Activated CD4-positive, alpha-beta T cell treated with anti-CD3 and anti-CD28 coated beads, Interleukin-2, Interleukin-4, amounts not matched to agents 100 ng/mL and 50 ng/mL, durations not matched to agents 16 hours and 8 hours (primary cell): ENCODE data around the gene GRM7.
"Not testable (repeated sequence)": the region's sequence is repeated elsewhere in the genome, so short reads cannot be mapped to it uniquely, and the experiment has no call there.

Experiments
- DNase-seq: peaks from one replicate; pipeline ENCODE4 v3.0.0-alpha.2; 2020; ENCODE audit warnings: low spot score

Gene GRM7

GRCh38 chr3:6860954-6861624 lies at the start of gene GRM7:
Gene GRM7 (plus strand): TSS chr3:6861115.
- no peak for DNase-seq

- no peak for DNase-seq
Observed at GRCh38 chr3:6821411-6821810, 39.5 kb upstream of the GRM7 start.

- DNase-seq = no peak
Observed at GRCh38 chr3:6825524-6825923, 35.4 kb upstream of the GRM7 start.

- no peak for DNase-seq
Observed at GRCh38 chr3:6827453-6827852, 33.5 kb upstream of the GRM7 start.

- no peak for DNase-seq
Observed at GRCh38 chr3:6844723-6845122, 16.2 kb upstream of the GRM7 start.

GRCh38 chr3:6854184-6854583 lies 6.7 kb upstream of the GRM7 start:
- DNase-seq = no peak

- no peak for DNase-seq
Observed at GRCh38 chr3:6857510-6857909, 3.4 kb upstream of the GRM7 start.

GRCh38 chr3:6860149-6860953 lies 564 bp upstream of the GRM7 start:
- no peak for DNase-seq

GRCh38 chr3:6861625-6862000 lies 698 bp downstream of the GRM7 start:
- no peak for DNase-seq

GRCh38 chr3:6862041-6862879 lies 1.3 kb downstream of the GRM7 start:
- DNase-seq = no peak

- no peak for DNase-seq
Observed at GRCh38 chr3:6862880-6863195, 1.9 kb downstream of the GRM7 start.

- DNase-seq = no peak
Observed at GRCh38 chr3:6867269-6867668, 6.4 kb downstream of the GRM7 start.

- no peak for DNase-seq
Observed at GRCh38 chr3:6878731-6879130, 17.8 kb downstream of the GRM7 start.

- DNase-seq = no peak
Observed at GRCh38 chr3:6912240-6912639, 51.3 kb downstream of the GRM7 start.

GRCh38 chr3:6915898-6916297 lies 55.0 kb downstream of the GRM7 start:
- DNase-seq = no peak

GRCh38 chr3:6921066-6921465 lies 60.2 kb downstream of the GRM7 start:
- no peak for DNase-seq

GRCh38 chr3:6921876-6922275 lies 61.0 kb downstream of the GRM7 start:
- no peak for DNase-seq

- DNase-seq = no peak
Observed at GRCh38 chr3:6928064-6928463, 67.1 kb downstream of the GRM7 start.

GRCh38 chr3:6929918-6930317 lies 69.0 kb downstream of the GRM7 start:
- DNase-seq = no peak

- not testable (repeated sequence) for DNase-seq
Observed at GRCh38 chr3:6935418-6935817, 74.5 kb downstream of the GRM7 start.

GRCh38 chr3:6935970-6936369 lies 75.1 kb downstream of the GRM7 start:
- DNase-seq = no peak

GRCh38 chr3:6962801-6963200 lies 101.9 kb downstream of the GRM7 start:
- DNase-seq = no peak

- no peak for DNase-seq
Observed at GRCh38 chr3:6965881-6966280, 105.0 kb downstream of the GRM7 start.
